Measurements from ENCODE around the gene GLRX. TPM values are rescaled to one million over a fixed set of nuclear protein-coding genes. Genes with fewer than 3 reads are reported as not detected.
A peak's percentile ranks its signal among the peaks of the same experiment; 100 is the strongest.

The GLRX gene
- total and polyA plus RNA-seq, 8 donors = 1.7 to 20.9 (median 6.6) TPM

GRCh38 chr5:95771892-95772291 lies 50.6 kb downstream of the GLRX start:
- intact Hi-C loops (cut with DNase I) = loop anchor here in 1 of 3 donors (10.0 kb wide), 1 partner anchor 117 kb away; no protein-coding TSS in a partner anchor
- FAIRE-seq (no peak), DNase-seq (no peak), ATAC-seq (peak in 2 of 4 donors; percentile 5 to 10)
- H3K4me1 ChIP-seq = peaks cover 0 to 20% (median 5%) of the 10 kb centered on the region in 3 donors
- H3K9me3 ChIP-seq = no peaks in the 10 kb centered on the region
- H3K36me3 ChIP-seq = peaks cover 0 to 30% (median 14%) of the 10 kb centered on the region in 3 donors
- TF ChIP-seq CTCF (IDR thresholded peaks at IDR 0.05) = no peak
- peak overlapping the region; percentile 14 to 84 (median 52) for H3K27ac ChIP-seq
- no peak overlapping the region for H3K4me3 ChIP-seq
- H3K27me3 ChIP-seq = no peaks in the 10 kb centered on the region
- 72 to 75% methylated on average over 2 of the region's 2 CpGs for WGBS, 2 donors

- no peak for FAIRE-seq
- H3K36me3 ChIP-seq = peaks cover 0 to 37% (median 14%) of the 10 kb centered on the region in 3 donors
- no peaks in the 10 kb centered on the region for H3K9me3 ChIP-seq
- peak; percentile 82 to 96 (median 93) for ATAC-seq
- H3K4me1 ChIP-seq = peaks cover 0 to 20% (median 5%) of the 10 kb centered on the region in 3 donors
- peak in 5 of 6 donors; percentile 66 to 80 (median 73) for DNase-seq
- peak overlapping the region; percentile 14 to 84 (median 52) for H3K27ac ChIP-seq
- H3K27me3 ChIP-seq = no peaks in the 10 kb centered on the region
- no peak for TF ChIP-seq CTCF (IDR thresholded peaks at IDR 0.05)
- H3K4me3 ChIP-seq = no peak overlapping the region
- intact Hi-C loops (cut with DNase I) = loop anchor here in 1 of 3 donors (10.0 kb wide), 1 partner anchor 116 kb away; no protein-coding TSS in a partner anchor
- WGBS, 2 donors = 8 to 16% methylated on average over 8 of the region's 8 CpGs
Measured at GRCh38 chr5:95770830-95771708, 51.5 kb downstream of the GLRX start.

GRCh38 chr5:95768731-95769130 lies 53.8 kb downstream of the GLRX start:
- no peak for FAIRE-seq
- peak in 1 of 4 donors; percentile 27 for ATAC-seq
- peaks cover 0 to 20% (median 5%) of the 10 kb centered on the region in 3 donors for H3K4me1 ChIP-seq
- intact Hi-C loops (cut with DNase I) = no loop called here
- peaks cover 0 to 53% (median 22%) of the 10 kb centered on the region in 3 donors for H3K36me3 ChIP-seq
- H3K9me3 ChIP-seq = no peaks in the 10 kb centered on the region
- no peak for TF ChIP-seq CTCF (IDR thresholded peaks at IDR 0.05)
- no peaks in the 10 kb centered on the region for H3K27me3 ChIP-seq
- peak in 3 of 6 donors; percentile 26 to 72 (median 66) for DNase-seq
- 63 to 82% methylated on average over 9 of the region's 9 CpGs for WGBS, 2 donors
- H3K27ac ChIP-seq = no peak overlapping the region
- H3K4me3 ChIP-seq = no peak overlapping the region

- Histone ChIP-seq H3K9me3 (no peaks in the 10 kb centered on the region), H3K4me1 (peaks cover 14 to 34% (median 26%) of the 10 kb centered on the region in 3 donors), H3K36me3 (peaks cover 0 to 46% (median 17%) of the 10 kb centered on the region in 3 donors), H3K4me3 (no peak overlapping the region), H3K27me3 (no peaks in the 10 kb centered on the region), H3K27ac (no peak overlapping the region)
- WGBS, 2 donors = 86% methylated on average over 6 of the region's 6 CpGs
- ATAC-seq = no peak
- no peak for DNase-seq
- FAIRE-seq = no peak
- no peak for TF ChIP-seq CTCF (IDR thresholded peaks at IDR 0.05)
- intact Hi-C loops (cut with DNase I) = no loop called here
Measured at GRCh38 chr5:95763941-95764340, 58.6 kb downstream of the GLRX start.

Other genes starting within 250 kb of the GLRX start
- 1 to 10 TPM in 4 of 6 donors, under 1 TPM in 2; 0.61 to 5.7 (median 2.4) TPM for gene GPR150, start 202.6 kb downstream of the GLRX start, total RNA-seq
- 1 to 10 TPM; 1.4 to 2.1 TPM for gene GPR150, start 202.6 kb downstream of the GLRX start, polyA plus RNA-seq
- gene RFESD, start 175.9 kb downstream of the GLRX start, total RNA-seq = 1 to 10 TPM; 1.3 to 2.7 (median 1.7) TPM
- 1 to 10 TPM; 1.1 to 2.8 TPM for gene RFESD, start 175.9 kb downstream of the GLRX start, polyA plus RNA-seq
- under 1 TPM; 0.12 to 0.67 (median 0.48) TPM for gene SPATA9, start 139.7 kb downstream of the GLRX start, total RNA-seq
- 1 to 10 TPM in 1 of 2 donors, under 1 TPM in 1; 0.19 to 1.3 TPM for gene SPATA9, start 139.7 kb downstream of the GLRX start, polyA plus RNA-seq
- 100 to 1,000 TPM in 3 of 6 donors, 10 to 100 TPM in 3; 59.6 to 190 (median 93.7) TPM for gene RHOBTB3, start 91.4 kb downstream of the GLRX start, total RNA-seq
- 10 to 100 TPM; 32.5 to 54.8 TPM for gene RHOBTB3, start 91.4 kb downstream of the GLRX start, polyA plus RNA-seq
- gene ELL2, start 139.1 kb upstream of the GLRX start, total RNA-seq = 10 to 100 TPM; 72.7 to 92.8 (median 82.4) TPM
- 10 to 100 TPM; 21.0 to 30.8 TPM for gene ELL2, start 139.1 kb upstream of the GLRX start, polyA plus RNA-seq

Measured in pancreas (tissue), 10 donors.